Neural progenitor cell (in vitro differentiated cells): ENCODE results near the gene SHKBP1. TPM values are rescaled to one million over a fixed set of nuclear protein-coding genes. Genes with fewer than 3 reads are reported as not detected.

ENCODE experiments used
- DNase-seq: peaks from one replicate; pipeline ENCODE4 v3.0.0-alpha.2; 2016; ENCODE audit warnings: low spot score
- H2AFZ ChIP-seq: fragments of 200-600 bp; sonication (generic); replicated peaks from 2 replicates; pipeline ENCODE4 v1.6.1; 2016; ENCODE audit warnings: antibody characterized with exemption
- H3F3A ChIP-seq: fragments of 200-600 bp; sonication (generic); 2 replicates; pipeline ENCODE4 v1.6.1; 2016; ENCODE audit warnings: antibody characterized with exemption, low read depth
- H3K27ac ChIP-seq: fragments of 200-600 bp; sonication (generic); 2 replicates; pipeline ENCODE4 v1.5.1; 2016; ENCODE audit warnings: mild to moderate bottlenecking
- H3K27me3 ChIP-seq: fragments of 200-600 bp; sonication (generic); 2 replicates; pipeline ENCODE4 v1.6.1; 2016; ENCODE audit warnings: mild to moderate bottlenecking, moderate library complexity
- H3K36me3 ChIP-seq: fragments of 200-600 bp; sonication (generic); 2 replicates; pipeline ENCODE4 v1.5.1; 2016
- H3K4me1 ChIP-seq: fragments of 200-600 bp; sonication (generic); 2 replicates; pipeline ENCODE4 v1.6.1; 2016; ENCODE audit warnings: mixed run types
- H3K4me2 ChIP-seq: fragments of 200-600 bp; sonication (generic); 2 replicates; pipeline ENCODE4 v1.6.1; 2016
- H3K4me3 ChIP-seq: fragments of 200-600 bp; sonication (generic); 2 replicates; pipeline ENCODE4 v1.5.1; 2016
- H3K79me2 ChIP-seq: fragments of 200-600 bp; sonication (generic); 2 replicates; pipeline ENCODE4 v1.6.1; 2016; ENCODE audit warnings: low read depth
- H3K9ac ChIP-seq: fragments of 200-600 bp; sonication (generic); 2 replicates; pipeline ENCODE4 v1.6.1; 2016
- H3K9me3 ChIP-seq: fragments of 200-600 bp; sonication (generic); 2 replicates; pipeline ENCODE4 v1.5.1; 2016; ENCODE audit warnings: low read depth
- H4K20me1 ChIP-seq: fragments of 200-600 bp; sonication (generic); 2 replicates; pipeline ENCODE4 v1.6.1; 2016; ENCODE audit warnings: low read depth
- H3K27ac Mint-ChIP-seq: 3 replicates; pipeline ENCODE4 v1.8.0; 2021; ENCODE audit warnings: mixed read lengths
- H3K27me3 Mint-ChIP-seq: 2 replicates; pipeline ENCODE4 v1.8.0; 2022; ENCODE audit warnings: low read depth, mild to moderate bottlenecking, inconsistent platforms, moderate library complexity, mixed read lengths; ENCODE audit not compliant: insufficient read depth
- H3K36me3 Mint-ChIP-seq: 3 replicates; pipeline ENCODE4 v1.8.0; 2021; ENCODE audit warnings: mixed read lengths
- H3K4me1 Mint-ChIP-seq: 3 replicates; pipeline ENCODE4 v1.8.0; 2021; ENCODE audit warnings: mixed read lengths
- H3K4me3 Mint-ChIP-seq: 3 replicates; pipeline ENCODE4 v1.8.0; 2021; ENCODE audit warnings: mild to moderate bottlenecking, moderate library complexity, mixed read lengths
- H3K9me3 Mint-ChIP-seq: 3 replicates; pipeline ENCODE4 v1.8.0; 2020; ENCODE audit warnings: mixed read lengths
- EZH2 ChIP-seq: fragments of 200-600 bp; sonication (generic); IDR thresholded peaks from 2 replicates; pipeline ENCODE4 v1.6.1; 2017; ENCODE audit warnings: antibody characterized with exemption, mild to moderate bottlenecking, moderate library complexity
- EZH2phosphoT487 ChIP-seq: fragments of 200-600 bp; sonication (generic); IDR thresholded peaks from 2 replicates; pipeline ENCODE4 v1.6.1; 2017; ENCODE audit warnings: antibody characterized with exemption
- total RNA-seq: library from RNA; depleted of rRNA; stranded (reverse); fragments of >200 nt; gene quantifications from 2 replicates; pipeline ENCODE4 v1.2.3, GENCODE V29; 2015; ENCODE audit warnings: low replicate concordance
- TF ChIP-seq, protein P1 (sequence below): fragments of 200-600 bp; sonication (generic); IDR thresholded peaks from 2 replicates; pipeline ENCODE4 v1.5.1; 2017; ENCODE audit warnings: antibody characterized with exemption, mild to moderate bottlenecking

SHKBP1 gene
- total RNA-seq, 1 donor from 2014 or later, result 20.6 TPM

DNA sequence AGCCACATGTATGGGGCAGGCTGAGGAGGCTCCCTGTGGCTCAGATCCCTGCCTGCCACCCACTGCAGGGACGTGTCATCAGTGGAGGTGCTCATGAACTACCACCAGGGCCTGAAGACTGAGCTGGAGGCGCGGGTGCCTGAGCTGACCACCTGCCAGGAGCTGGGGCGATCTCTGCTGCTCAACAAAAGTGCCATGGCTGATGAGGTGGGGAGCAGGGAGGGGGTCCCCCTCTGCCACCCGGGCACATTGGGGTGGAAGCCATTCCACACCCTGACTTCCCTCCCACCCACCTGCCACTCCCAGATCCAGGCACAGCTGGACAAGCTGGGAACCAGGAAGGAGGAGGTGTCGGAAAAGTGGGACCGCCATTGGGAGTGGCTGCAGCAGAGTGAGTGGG lies 11.3 kb upstream of the SHKBP1 start:
- Histone ChIP-seq H3K36me3 (no peaks in the 10 kb centered on the region), H3K27me3 (peaks cover 94% of the 10 kb centered on the region), H3K27ac (no peak overlapping the region), H2AFZ (no peak overlapping the region), H3K4me2 (no peak overlapping the region), H3K79me2 (no peaks in the 10 kb centered on the region), H3K9me3 (no peaks in the 10 kb centered on the region), H4K20me1 (no peaks in the 10 kb centered on the region), H3F3A (peaks cover 19% of the 10 kb centered on the region), H3K4me1 (no peaks in the 10 kb centered on the region), H3K4me3 (no peak overlapping the region), H3K9ac (no peak overlapping the region)
- no peak for DNase-seq
- H3K27me3 Mint-ChIP-seq, result peaks cover 56% of the 10 kb centered on the region
- H3K9me3 Mint-ChIP-seq, result no peaks in the 10 kb centered on the region
- no peak overlapping the region for H3K4me3 Mint-ChIP-seq
- H3K36me3 Mint-ChIP-seq, result no peaks in the 10 kb centered on the region
- no peak overlapping the region for H3K27ac Mint-ChIP-seq
- H3K4me1 Mint-ChIP-seq, result peaks cover 14% of the 10 kb centered on the region
- no peak for TF ChIP-seq EZH2
- no peak for TF ChIP-seq EZH2phosphoT487
- TF ChIP-seq, protein P1, sequence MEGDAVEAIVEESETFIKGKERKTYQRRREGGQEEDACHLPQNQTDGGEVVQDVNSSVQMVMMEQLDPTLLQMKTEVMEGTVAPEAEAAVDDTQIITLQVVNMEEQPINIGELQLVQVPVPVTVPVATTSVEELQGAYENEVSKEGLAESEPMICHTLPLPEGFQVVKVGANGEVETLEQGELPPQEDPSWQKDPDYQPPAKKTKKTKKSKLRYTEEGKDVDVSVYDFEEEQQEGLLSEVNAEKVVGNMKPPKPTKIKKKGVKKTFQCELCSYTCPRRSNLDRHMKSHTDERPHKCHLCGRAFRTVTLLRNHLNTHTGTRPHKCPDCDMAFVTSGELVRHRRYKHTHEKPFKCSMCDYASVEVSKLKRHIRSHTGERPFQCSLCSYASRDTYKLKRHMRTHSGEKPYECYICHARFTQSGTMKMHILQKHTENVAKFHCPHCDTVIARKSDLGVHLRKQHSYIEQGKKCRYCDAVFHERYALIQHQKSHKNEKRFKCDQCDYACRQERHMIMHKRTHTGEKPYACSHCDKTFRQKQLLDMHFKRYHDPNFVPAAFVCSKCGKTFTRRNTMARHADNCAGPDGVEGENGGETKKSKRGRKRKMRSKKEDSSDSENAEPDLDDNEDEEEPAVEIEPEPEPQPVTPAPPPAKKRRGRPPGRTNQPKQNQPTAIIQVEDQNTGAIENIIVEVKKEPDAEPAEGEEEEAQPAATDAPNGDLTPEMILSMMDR, result no peak

DNA sequence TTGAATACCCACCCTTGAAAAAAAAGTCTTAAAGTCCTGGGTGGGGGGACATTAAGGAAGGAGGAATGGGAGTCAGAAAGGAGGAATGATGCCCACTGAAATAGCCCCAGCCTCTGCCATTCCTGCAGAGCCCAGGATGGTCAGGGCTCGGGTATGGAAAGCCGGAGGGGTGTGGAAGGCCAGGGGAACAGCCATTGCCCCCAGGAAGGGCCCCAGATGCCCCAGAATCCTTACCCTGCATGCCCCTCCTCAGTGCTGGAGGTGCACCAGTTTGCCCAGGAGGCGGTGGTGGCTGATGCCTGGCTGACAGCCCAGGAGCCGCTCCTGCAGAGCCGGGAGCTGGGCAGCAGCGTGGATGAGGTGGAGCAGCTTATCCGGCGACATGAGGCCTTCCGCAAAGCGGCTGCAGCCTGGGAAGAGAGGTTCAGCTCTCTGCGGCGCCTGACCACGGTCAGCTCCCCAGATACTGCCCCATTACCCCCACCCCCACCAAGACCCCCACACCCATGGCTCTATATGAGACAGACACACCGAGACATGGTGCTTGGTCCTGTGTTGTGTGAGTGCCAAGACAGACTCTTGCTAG lies 10.7 kb upstream of the SHKBP1 start:
- no peak overlapping the region for H2AFZ ChIP-seq
- H3K9me3 ChIP-seq, result no peaks in the 10 kb centered on the region
- no peak overlapping the region for H3K9ac ChIP-seq
- no peak overlapping the region for H3K4me3 ChIP-seq
- peaks cover 56% of the 10 kb centered on the region for H3K27me3 Mint-ChIP-seq
- H3K9me3 Mint-ChIP-seq, result no peaks in the 10 kb centered on the region
- H3F3A ChIP-seq, result peaks cover 19% of the 10 kb centered on the region
- TF ChIP-seq EZH2, result no peak
- no peak for TF ChIP-seq EZH2phosphoT487
- TF ChIP-seq, protein P1, result no peak
- no peaks in the 10 kb centered on the region for H3K36me3 ChIP-seq
- no peak overlapping the region for H3K4me2 ChIP-seq
- no peak overlapping the region for H3K27ac ChIP-seq
- peak overlapping the region; percentile 50 for H3K27ac Mint-ChIP-seq
- no peaks in the 10 kb centered on the region for H3K4me1 ChIP-seq
- H3K27me3 ChIP-seq, result peaks cover 88% of the 10 kb centered on the region
- peaks cover 17% of the 10 kb centered on the region for H3K4me1 Mint-ChIP-seq
- H3K4me3 Mint-ChIP-seq, result peak overlapping the region; percentile 64
- no peaks in the 10 kb centered on the region for H4K20me1 ChIP-seq
- no peaks in the 10 kb centered on the region for H3K79me2 ChIP-seq
- no peaks in the 10 kb centered on the region for H3K36me3 Mint-ChIP-seq
- no peak for DNase-seq

DNA sequence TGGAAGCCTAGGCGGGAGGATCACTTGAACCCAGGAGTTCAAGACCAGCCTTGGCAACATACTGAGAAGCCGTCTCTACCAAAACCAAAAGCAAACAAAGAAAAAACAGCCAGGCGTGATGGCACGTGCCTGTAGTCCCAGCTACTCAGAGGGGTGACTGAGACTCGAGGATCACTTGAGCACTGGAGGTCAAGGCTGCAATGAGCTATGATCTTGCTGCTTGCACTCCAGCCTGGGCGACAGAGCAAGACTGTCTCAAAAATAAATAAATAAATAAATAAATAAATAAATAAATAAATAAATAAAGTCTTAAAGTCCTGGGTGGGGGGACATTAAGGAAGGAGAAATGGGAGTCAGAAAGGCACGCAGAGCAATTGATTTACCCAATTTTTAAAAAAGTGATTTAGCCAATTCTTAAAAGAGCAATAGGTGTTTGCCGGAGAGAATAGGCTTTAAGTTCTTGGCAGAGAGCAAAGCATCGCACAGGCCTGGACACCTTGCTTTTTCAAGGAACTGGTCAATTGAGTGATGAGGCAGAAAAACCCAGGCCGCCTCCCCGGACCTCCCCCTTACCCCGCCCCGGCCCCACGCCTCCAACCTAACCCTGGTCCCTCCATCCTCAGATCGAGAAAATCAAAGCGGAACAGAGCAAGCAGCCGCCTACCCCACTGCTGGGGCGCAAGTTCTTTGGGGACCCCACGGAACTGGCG lies 9.5 kb upstream of the SHKBP1 start:
- Histone ChIP-seq H2AFZ (no peak overlapping the region), H3K36me3 (no peaks in the 10 kb centered on the region), H3K27me3 (peaks cover 79% of the 10 kb centered on the region), H3K9ac (no peak overlapping the region), H3K79me2 (no peaks in the 10 kb centered on the region), H3K4me1 (no peaks in the 10 kb centered on the region), H3K4me3 (peak overlapping the region; percentile 45), H4K20me1 (no peaks in the 10 kb centered on the region), H3K27ac (no peak overlapping the region), H3F3A (peaks cover 19% of the 10 kb centered on the region), H3K9me3 (no peaks in the 10 kb centered on the region), H3K4me2 (peak overlapping the region; percentile 85)
- Mint-ChIP-seq H3K27me3 (peaks cover 56% of the 10 kb centered on the region), H3K4me1 (peaks cover 17% of the 10 kb centered on the region), H3K36me3 (no peaks in the 10 kb centered on the region), H3K27ac (no peak overlapping the region), H3K4me3 (peak overlapping the region; percentile 57), H3K9me3 (no peaks in the 10 kb centered on the region)
- TF ChIP-seq EZH2phosphoT487, result no peak
- TF ChIP-seq, protein P1, result no peak
- no peak for TF ChIP-seq EZH2
- DNase-seq, result peak; percentile 38
